Measurements from ENCODE around the gene ARHGEF19.

Gene ARHGEF19

GRCh38 chr1:16175610-16176553 is 36.6 kb downstream of the ARHGEF19 start:
- H3K4me1 ChIP-seq (ENCODE audit: control insufficient read depth in 1 of 2, insufficient read depth in 2 of 2, low read length in 2 of 2): peaks cover 23 to 51% of the 10 kb centered on the region in 2 donors
- peak overlapping the region; percentile 40 for H3K27ac ChIP-seq (ENCODE audit: low read length)
- H3K27me3 ChIP-seq (ENCODE audit: low read depth, low read length): no peaks in the 10 kb centered on the region
- peak overlapping the region in 1 of 2 donors; percentile 24 for H3K4me3 ChIP-seq (ENCODE audit: low read depth in 1 of 2, low read length in 2 of 2)
- no peaks in the 10 kb centered on the region for H3K9me3 ChIP-seq (ENCODE audit: control insufficient read depth in 1 of 2, low read length in 2 of 2)
- H3K36me3 ChIP-seq (ENCODE audit: control insufficient read depth in 1 of 2, insufficient read depth in 2 of 2, low read length in 2 of 2): no peaks in the 10 kb centered on the region

- no peaks in the 10 kb centered on the region for H3K27me3 ChIP-seq (ENCODE audit: low read depth, low read length)
- H3K4me3 ChIP-seq (ENCODE audit: low read depth in 1 of 2, low read length in 2 of 2): no peak overlapping the region
- H3K9me3 ChIP-seq (ENCODE audit: control insufficient read depth in 1 of 2, low read length in 2 of 2): no peaks in the 10 kb centered on the region
- no peak overlapping the region for H3K27ac ChIP-seq (ENCODE audit: low read length)
- H3K4me1 ChIP-seq (ENCODE audit: control insufficient read depth in 1 of 2, insufficient read depth in 2 of 2, low read length in 2 of 2): peaks cover 23 to 49% of the 10 kb centered on the region in 2 donors
- no peaks in the 10 kb centered on the region for H3K36me3 ChIP-seq (ENCODE audit: control insufficient read depth in 1 of 2, insufficient read depth in 2 of 2, low read length in 2 of 2)
Observed at GRCh38 chr1:16174886-16175598, 37.4 kb downstream of the ARHGEF19 start.

GRCh38 chr1:16174261-16174868 is 38.1 kb downstream of the ARHGEF19 start:
- Histone ChIP-seq H3K36me3 (ENCODE audit: control insufficient read depth in 1 of 2, insufficient read depth in 2 of 2, low read length in 2 of 2) (no peaks in the 10 kb centered on the region), H3K9me3 (ENCODE audit: control insufficient read depth in 1 of 2, low read length in 2 of 2) (no peaks in the 10 kb centered on the region), H3K27ac (ENCODE audit: low read length) (no peak overlapping the region), H3K4me1 (ENCODE audit: control insufficient read depth in 1 of 2, insufficient read depth in 2 of 2, low read length in 2 of 2) (peaks cover 23 to 49% of the 10 kb centered on the region in 2 donors), H3K4me3 (ENCODE audit: low read depth in 1 of 2, low read length in 2 of 2) (no peak overlapping the region), H3K27me3 (ENCODE audit: low read depth, low read length) (no peaks in the 10 kb centered on the region)

- Histone ChIP-seq H3K36me3 (ENCODE audit: control insufficient read depth in 1 of 2, insufficient read depth in 2 of 2, low read length in 2 of 2) (no peaks in the 10 kb centered on the region), H3K27ac (ENCODE audit: low read length) (peak overlapping the region; percentile 82), H3K27me3 (ENCODE audit: low read depth, low read length) (no peaks in the 10 kb centered on the region), H3K4me3 (ENCODE audit: low read depth in 1 of 2, low read length in 2 of 2) (no peak overlapping the region), H3K4me1 (ENCODE audit: control insufficient read depth in 1 of 2, insufficient read depth in 2 of 2, low read length in 2 of 2) (peaks cover 19 to 43% of the 10 kb centered on the region in 2 donors), H3K9me3 (ENCODE audit: control insufficient read depth in 1 of 2, low read length in 2 of 2) (no peaks in the 10 kb centered on the region)
Observed at GRCh38 chr1:16173447-16174260, 38.8 kb downstream of the ARHGEF19 start.

GRCh38 chr1:16172964-16173446 is 39.4 kb downstream of the ARHGEF19 start:
- Histone ChIP-seq H3K4me3 (ENCODE audit: low read depth in 1 of 2, low read length in 2 of 2) (no peak overlapping the region), H3K4me1 (ENCODE audit: control insufficient read depth in 1 of 2, insufficient read depth in 2 of 2, low read length in 2 of 2) (peaks cover 17 to 45% of the 10 kb centered on the region in 2 donors), H3K9me3 (ENCODE audit: control insufficient read depth in 1 of 2, low read length in 2 of 2) (no peaks in the 10 kb centered on the region), H3K36me3 (ENCODE audit: control insufficient read depth in 1 of 2, insufficient read depth in 2 of 2, low read length in 2 of 2) (no peaks in the 10 kb centered on the region), H3K27me3 (ENCODE audit: low read depth, low read length) (no peaks in the 10 kb centered on the region), H3K27ac (ENCODE audit: low read length) (peak overlapping the region; percentile 82)

- Histone ChIP-seq H3K9me3 (ENCODE audit: control insufficient read depth in 1 of 2, low read length in 2 of 2) (no peaks in the 10 kb centered on the region), H3K4me3 (ENCODE audit: low read depth in 1 of 2, low read length in 2 of 2) (no peak overlapping the region), H3K27me3 (ENCODE audit: low read depth, low read length) (no peaks in the 10 kb centered on the region), H3K27ac (ENCODE audit: low read length) (no peak overlapping the region), H3K4me1 (ENCODE audit: control insufficient read depth in 1 of 2, insufficient read depth in 2 of 2, low read length in 2 of 2) (peaks cover 17 to 49% of the 10 kb centered on the region in 2 donors), H3K36me3 (ENCODE audit: control insufficient read depth in 1 of 2, insufficient read depth in 2 of 2, low read length in 2 of 2) (no peaks in the 10 kb centered on the region)
Observed at GRCh38 chr1:16172218-16172830, 40.1 kb downstream of the ARHGEF19 start.

GRCh38 chr1:16171314-16172151 is 40.9 kb downstream of the ARHGEF19 start:
- H3K4me3 ChIP-seq (ENCODE audit: low read depth in 1 of 2, low read length in 2 of 2): no peak overlapping the region
- peaks cover 14 to 41% of the 10 kb centered on the region in 2 donors for H3K4me1 ChIP-seq (ENCODE audit: control insufficient read depth in 1 of 2, insufficient read depth in 2 of 2, low read length in 2 of 2)
- no peaks in the 10 kb centered on the region for H3K9me3 ChIP-seq (ENCODE audit: control insufficient read depth in 1 of 2, low read length in 2 of 2)
- H3K36me3 ChIP-seq (ENCODE audit: control insufficient read depth in 1 of 2, insufficient read depth in 2 of 2, low read length in 2 of 2): no peaks in the 10 kb centered on the region
- H3K27ac ChIP-seq (ENCODE audit: low read length): no peak overlapping the region
- no peaks in the 10 kb centered on the region for H3K27me3 ChIP-seq (ENCODE audit: low read depth, low read length)

GRCh38 chr1:16170283-16170673 is 42.2 kb downstream of the ARHGEF19 start:
- no peaks in the 10 kb centered on the region for H3K27me3 ChIP-seq (ENCODE audit: low read depth, low read length)
- no peak overlapping the region for H3K4me3 ChIP-seq (ENCODE audit: low read depth in 1 of 2, low read length in 2 of 2)
- no peak overlapping the region for H3K27ac ChIP-seq (ENCODE audit: low read length)
- H3K9me3 ChIP-seq (ENCODE audit: control insufficient read depth in 1 of 2, low read length in 2 of 2): no peaks in the 10 kb centered on the region
- H3K36me3 ChIP-seq (ENCODE audit: control insufficient read depth in 1 of 2, insufficient read depth in 2 of 2, low read length in 2 of 2): no peaks in the 10 kb centered on the region
- H3K4me1 ChIP-seq (ENCODE audit: control insufficient read depth in 1 of 2, insufficient read depth in 2 of 2, low read length in 2 of 2): peaks cover 9 to 29% of the 10 kb centered on the region in 2 donors

GRCh38 chr1:16168622-16169360 is 43.7 kb downstream of the ARHGEF19 start:
- no peak overlapping the region for H3K27ac ChIP-seq (ENCODE audit: low read length)
- H3K4me3 ChIP-seq (ENCODE audit: low read depth in 1 of 2, low read length in 2 of 2): no peak overlapping the region
- no peaks in the 10 kb centered on the region for H3K36me3 ChIP-seq (ENCODE audit: control insufficient read depth in 1 of 2, insufficient read depth in 2 of 2, low read length in 2 of 2)
- no peaks in the 10 kb centered on the region for H3K27me3 ChIP-seq (ENCODE audit: low read depth, low read length)
- no peaks in the 10 kb centered on the region for H3K9me3 ChIP-seq (ENCODE audit: control insufficient read depth in 1 of 2, low read length in 2 of 2)
- H3K4me1 ChIP-seq (ENCODE audit: control insufficient read depth in 1 of 2, insufficient read depth in 2 of 2, low read length in 2 of 2): peaks cover 0 to 18% of the 10 kb centered on the region in 2 donors

Measured in muscle layer of duodenum (tissue), 2 donors.